Measurements from ENCODE around the gene THOC6.

The THOC6 gene

DNA sequence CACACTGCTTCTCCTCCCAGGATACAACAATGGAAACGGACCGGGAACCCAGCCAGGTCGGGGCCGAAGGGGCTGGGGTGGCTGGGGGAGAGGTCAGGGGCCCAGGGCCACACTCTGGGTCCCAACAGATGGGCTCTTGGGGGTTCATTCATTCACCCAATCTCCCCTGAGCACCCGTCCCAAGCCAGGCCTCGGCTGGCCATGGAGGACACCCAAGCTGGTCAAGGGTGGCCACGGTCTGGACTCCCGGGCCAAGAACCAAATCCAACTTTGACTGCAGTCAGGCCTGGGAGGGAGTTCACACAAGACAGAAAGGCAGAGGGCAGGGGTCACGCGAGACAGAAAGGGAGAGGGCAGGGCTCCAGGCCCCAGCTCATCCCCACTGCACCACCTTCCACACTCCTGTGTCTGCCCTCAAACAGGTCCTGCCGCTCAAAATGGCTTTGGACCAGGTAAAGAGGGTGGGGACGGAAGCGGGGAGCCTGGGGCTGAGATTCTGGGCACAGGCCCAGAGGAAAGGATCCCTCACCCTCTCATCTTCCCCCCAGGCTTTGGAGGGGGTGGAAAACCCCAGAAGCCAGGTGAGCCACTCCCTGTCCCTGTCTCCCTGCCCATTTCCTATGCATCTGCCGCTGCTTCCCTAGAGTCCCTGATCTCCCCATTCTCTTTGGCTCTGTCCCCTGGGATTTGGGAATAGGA is 31.3 kb upstream of the THOC6 start:
- no peak for DNase-seq

DNA sequence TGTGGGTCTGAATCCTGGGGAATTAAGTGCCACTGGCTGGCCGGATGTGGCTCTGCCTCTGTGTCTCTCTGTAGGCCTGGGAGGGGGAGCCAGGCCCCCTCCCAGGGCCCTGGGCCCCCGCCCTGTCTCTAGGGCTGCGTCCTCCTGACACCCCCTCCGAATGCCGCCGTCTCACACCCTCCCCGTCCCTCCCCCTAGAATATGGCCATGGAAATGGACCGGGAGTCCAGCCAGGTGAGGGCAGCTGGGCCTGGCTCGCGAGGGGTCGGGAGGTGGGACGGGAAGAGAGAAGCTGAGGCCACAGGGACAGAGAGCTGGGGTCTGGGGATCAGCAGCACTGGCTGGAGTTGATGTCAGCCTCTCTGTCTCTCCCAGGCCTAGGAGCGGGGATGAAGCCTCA is 27.5 kb upstream of the THOC6 start:
- no peak for DNase-seq

GRCh38 chr16:2999929-3000328 is 23.9 kb upstream of the THOC6 start:
- no peak for DNase-seq

- DNase-seq: no peak
Measured at GRCh38 chr16:3000540-3000939, 23.3 kb upstream of the THOC6 start.

DNA sequence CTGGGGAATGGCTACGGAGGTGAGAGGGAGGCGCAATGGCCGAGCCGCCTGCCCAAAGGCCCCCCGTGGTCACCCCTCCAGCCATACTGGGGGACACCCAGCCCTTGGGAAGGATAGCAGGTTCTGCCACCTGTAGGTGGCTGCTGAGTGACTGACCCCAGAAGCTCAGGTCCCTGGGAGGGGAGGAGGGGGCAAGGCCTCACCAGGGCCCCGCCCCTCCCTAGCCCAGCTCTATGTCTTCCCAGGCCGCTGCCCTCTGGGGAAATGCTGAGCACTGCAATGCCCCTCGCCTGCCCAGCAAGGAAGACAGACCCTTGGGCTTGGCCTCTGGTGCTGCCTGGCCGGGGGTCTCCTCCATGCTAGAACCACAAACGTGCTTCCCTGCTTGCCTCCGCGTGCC is 22.5 kb upstream of the THOC6 start:
- DNase-seq: no peak

DNA sequence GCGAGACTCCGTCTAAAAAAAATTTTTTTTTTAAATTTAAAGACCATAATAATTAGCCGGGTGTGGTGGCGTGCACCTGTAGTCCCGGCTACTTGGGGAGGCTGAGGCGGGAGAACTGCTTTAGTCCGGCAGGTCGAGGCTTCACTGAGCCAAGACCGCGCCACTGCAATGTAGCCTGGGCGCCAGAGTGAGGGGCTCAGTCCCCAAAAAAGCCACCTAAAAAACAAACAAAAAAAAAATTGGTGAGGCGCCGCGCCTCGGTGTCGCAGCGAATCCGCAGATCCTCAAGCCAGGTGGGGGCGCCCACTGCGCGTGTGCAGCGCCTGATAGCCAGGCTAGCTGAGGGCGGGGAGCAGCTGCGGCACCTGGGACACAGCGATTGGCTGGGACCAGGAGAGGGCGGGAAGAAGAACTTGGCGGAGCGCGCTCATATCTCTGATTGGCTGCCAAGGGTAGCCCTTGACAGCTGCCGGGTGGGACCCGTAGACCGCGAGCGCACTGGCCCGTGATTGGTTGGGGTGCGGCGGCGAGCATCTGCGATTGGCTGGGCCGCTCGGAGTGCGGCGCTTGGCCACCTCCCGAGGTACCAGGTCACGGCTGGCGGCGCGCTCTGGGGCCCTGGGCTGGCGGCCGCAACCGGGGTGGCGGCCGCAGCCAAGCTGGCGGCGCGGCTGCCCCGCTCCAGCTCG is 20.1 kb upstream of the THOC6 start:
- DNase-seq: peak; percentile 85

DNA sequence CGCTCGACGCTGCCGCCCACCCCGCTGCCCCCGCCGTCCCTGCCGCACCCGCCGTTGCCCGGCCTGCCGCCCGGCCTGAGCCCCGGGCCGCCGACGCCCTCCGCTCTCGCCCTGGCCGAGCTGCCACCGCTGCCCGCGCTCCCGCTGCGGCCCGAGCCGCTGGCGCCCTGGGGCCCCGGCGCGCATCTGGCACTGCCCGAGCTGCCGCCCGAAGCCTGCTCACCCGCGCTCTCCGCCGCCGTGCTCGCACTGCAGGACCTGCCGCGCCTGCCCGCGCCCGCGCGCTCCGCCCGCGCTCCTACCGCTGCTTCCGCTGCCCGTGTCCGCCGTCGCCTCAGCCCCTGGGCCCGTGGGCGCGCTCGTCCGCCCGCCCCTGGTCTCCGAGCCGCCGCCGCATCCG is 19.5 kb upstream of the THOC6 start:
- no peak for DNase-seq

- no peak for DNase-seq
Measured at GRCh38 chr16:3004781-3005284, 19.0 kb upstream of the THOC6 start.

DNA sequence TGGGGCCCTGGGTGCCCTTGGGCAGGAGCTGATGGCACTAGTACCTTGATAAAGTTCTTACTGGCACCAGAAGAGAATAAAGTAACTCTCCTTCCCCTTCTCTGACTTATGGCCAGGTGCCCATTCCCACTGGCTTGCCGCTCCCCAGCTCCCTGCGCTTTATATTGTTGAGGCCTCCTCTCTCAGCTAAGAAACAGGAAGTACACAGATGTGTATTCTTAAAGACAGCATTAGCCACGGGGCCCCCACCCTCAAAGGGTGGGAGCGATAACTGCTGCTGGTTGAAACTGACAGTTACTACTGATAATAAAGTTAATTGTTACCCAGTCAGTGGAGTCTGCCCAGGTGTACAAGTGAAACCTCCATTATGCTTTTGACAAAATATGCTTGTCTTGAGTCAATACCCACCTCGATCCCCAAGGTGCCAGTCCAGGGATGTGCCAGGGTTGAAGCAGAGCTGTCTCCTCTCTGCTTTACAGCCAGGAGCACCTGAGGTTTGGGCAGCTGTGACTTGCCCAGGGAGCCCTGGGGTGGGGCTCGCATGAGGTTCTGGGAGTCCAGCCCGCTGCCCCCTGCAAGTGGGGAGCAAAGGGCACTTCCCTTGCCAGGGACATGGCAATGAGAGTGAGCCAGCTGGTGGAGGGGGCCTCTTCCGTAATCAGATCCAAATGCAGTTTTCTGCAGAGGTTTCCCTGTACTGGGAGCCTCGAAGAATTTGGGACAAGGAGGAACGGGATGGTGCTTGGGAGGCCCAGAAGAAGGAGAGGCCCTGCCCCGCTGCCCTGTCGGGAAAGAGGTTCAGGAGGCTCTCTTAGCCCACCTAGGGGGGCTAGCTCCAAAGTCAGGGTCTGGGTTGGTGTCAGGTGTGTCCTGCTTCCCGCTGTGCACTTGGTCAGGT is 16.5 kb upstream of the THOC6 start:
- no peak for DNase-seq

GRCh38 chr16:3007957-3008689 is 15.7 kb upstream of the THOC6 start:
- DNase-seq: no peak

DNA sequence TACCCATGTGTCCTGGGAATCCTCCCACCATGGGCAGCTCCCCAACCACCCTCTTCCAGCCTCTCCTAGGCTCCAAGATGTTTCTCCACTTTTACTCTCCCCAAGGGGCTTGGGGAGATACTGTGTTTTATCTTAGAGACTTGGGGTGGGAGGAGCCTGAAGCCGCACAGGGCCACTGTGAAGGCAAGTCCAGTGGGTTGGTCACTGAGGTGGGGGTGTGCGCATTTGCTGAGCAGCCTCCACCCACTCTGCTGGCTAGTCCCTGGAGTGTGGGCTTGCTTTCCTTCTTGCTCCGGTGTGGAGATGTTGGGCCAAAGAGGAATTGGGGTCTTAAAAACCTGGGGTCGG is 15.2 kb upstream of the THOC6 start:
- DNase-seq: no peak

GRCh38 chr16:3009568-3010390 is 14.1 kb upstream of the THOC6 start:
- DNase-seq: no peak

DNA sequence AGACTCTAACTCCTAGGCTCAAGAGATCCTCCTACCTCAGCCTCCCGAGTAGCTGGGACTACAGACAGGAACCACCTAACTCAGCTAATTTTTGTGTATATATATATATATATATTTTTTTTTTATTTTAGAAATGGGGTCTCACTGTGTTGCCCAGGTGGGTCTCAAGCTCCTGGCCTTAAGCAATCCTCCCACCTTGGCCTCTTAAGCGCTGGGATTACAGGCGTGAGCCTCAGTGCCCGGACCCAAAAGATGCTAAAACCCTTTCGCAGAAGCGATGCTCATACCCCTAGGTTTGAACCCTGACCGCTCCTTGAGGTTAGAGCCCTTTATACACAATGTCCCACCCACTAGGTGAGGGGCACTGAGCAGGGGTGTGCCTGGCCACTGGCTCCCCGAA is 13.3 kb upstream of the THOC6 start:
- no peak for DNase-seq

GRCh38 chr16:3012246-3012645 is 11.6 kb upstream of the THOC6 start:
- no peak for DNase-seq

DNA sequence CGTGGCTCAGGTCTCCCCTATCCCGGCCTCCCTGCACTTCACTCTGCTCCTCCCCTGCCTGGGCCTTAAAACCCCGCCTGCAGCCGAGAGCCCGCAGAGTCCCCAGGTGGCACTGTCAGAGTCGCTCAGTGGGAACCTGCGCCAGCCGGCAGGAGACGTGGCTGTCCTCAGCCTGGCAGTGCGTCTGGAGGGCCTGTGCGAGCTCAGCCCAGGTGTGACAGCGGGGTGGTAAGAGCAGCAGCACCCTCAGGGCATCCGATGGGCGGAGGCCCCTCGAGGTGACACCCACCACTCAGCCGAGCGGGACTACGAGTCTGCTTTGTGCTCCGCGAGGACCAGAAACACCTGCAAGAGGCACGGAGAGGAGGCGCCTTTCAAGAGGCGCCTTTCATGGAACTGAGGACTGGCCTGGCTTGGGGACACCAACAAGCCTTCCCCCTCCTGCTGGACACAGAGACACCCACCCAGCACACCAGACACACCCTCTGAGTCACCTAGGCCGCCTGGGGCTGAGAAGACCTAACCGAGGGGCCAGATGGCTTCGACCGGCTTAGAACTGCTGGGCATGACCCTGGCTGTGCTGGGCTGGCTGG is 10.9 kb upstream of the THOC6 start, which contains the start of gene CLDN9:
Gene CLDN9 (plus strand): TSS at position 96 of the 593 bp plus-strand sequence. CDS start 440 bp downstream, at position 536.
- no peak for DNase-seq

- DNase-seq: no peak
Measured at GRCh38 chr16:3013491-3013951, 10.3 kb upstream of the THOC6 start.

DNA sequence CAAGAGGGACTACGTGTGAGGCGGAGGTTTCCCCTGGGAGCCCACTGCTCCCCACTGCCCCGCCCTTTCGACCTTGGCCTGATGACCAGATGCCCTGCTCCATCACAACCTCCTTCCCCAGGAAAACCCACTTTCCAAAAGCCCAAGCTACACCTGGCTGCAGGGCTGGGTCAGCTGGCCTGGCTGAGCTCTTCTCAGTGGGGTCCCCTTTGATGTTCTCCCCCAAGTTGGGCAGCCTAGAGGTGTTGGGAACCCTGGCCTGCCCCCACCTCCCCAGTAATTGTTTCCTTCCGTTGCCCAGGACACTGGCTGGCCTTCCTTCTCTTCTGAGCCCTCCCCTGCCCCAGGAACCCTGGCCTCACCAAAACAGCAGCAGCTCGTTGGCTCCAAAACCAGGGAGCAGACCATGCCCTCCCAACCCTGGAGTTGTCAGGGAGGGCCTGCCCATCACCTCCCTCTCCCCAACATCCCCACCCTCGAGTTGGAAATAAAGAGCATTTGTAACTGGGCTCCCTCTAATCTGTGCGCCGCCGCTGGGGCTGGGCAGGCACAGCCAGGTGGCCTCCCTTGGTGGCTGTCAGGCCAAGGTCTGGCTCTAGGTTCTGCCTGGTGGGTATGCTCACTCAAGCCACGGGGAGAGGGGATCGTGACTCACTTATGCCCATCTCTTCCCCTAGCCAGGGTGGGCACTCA is 9.7 kb upstream of the THOC6 start:
- DNase-seq: no peak

DNA sequence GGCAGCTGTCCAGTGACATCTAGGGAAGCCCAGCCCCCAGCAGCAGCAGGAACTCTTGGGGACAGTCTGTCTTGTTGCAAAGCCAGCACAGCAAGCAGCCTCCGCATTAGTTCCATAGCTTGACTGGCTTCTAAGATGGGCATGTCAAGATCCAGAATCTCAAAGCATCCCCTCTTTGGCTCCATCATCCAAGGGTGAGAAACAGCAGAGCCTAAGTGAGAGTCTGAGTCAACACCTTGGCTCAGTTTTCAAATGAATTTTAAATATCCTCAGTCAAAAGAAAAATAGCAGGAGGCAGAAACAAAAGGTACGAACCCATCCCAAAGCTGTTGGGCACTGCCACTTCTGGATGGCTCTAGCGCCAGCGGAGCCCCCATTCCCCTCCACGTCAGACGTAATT is 8.9 kb upstream of the THOC6 start:
- no peak for DNase-seq

DNA sequence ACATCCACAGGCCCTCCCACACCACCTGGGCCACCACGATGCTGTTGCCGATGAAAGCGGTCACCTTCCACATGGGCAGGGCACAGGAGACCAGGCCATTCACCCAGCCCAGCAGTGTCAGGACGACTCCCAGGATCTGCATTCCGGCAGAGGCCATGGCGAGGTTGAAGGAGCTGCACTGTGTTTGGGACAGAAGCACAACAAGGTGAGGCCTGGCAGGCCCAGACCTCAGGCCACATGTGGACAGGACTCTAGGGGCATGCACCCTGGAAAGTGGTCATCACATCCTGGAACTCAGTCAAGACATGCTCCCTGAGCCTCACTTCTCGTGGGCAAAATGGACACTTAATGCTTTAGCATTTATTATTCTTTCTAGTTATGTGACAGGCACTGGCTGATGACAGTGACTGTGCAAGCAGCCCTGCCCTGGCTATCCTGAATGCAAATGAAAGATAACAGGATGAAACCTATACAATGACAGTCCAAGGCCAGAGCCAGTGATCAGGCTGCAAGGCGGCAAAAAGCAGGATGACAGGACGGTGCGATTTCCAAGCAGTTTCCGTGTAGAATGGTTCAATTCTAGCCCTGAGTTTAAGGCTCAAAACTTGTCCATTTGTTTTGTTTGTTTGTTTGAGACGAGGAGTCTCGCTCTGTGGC is 7.8 kb upstream of the THOC6 start:
- no peak for DNase-seq

GRCh38 chr16:3017344-3017743 is 6.5 kb upstream of the THOC6 start:
- DNase-seq: no peak
